ENCODE measurements around the gene ZFAND2A.

DNA sequence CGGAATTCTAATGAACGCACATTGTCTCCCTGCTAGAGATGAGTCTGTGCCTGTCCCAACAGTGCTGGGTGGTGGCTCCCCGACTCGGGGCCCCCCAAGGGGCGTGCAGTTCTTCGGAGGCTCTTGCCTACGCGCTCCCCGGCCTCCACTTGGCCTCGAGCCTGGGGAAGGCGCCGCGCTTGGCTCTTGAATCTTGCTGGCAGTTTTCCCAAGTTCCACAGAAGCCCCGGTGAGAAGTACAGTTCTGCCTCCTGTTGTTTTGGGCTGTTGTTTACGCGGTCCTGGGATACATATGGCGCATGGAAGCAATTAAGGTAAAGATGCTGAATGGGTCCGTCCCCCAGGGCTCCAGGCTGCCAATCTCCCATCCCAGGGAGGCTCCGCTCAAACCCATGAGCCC is 40.0 kb upstream of the ZFAND2A start:
- TF ChIP-seq POLR2A (IDR thresholded peaks at IDR 0.05): no peak
- TF ChIP-seq CTCF (IDR thresholded peaks at IDR 0.05): no peak
